Caco-2 (cell line): ENCODE measurements around the gene DIP2A. TPM values are rescaled to one million over a fixed set of nuclear protein-coding genes. Genes with fewer than 3 reads are reported as not detected.

Experiments used
- BruUV-seq: library from RNA; stranded (reverse); fragments of 400-500 nt; replicated peaks from 2 replicates; lab custom pipeline; 2021; lab: Mats Ljungman, UMichigan
- CTCF ChIA-PET: fragments of 300-600 bp; sonication (Branson Sonifier 250); formaldehyde crosslinking; loops from one replicate; lab custom pipeline; 2022; ENCODE audit warnings: antibody characterized with exemption; lab: Charles Lee
- POLR2A ChIA-PET: fragments of 300-600 bp; sonication (Branson Sonifier 250); formaldehyde crosslinking; loops from one replicate; lab custom pipeline; 2022; ENCODE audit warnings: antibody characterized with exemption; lab: Charles Lee
- DNase-seq, 2 experiments: peaks; one replicate each; pipeline versions ENCODE4 v3.0.0 to v3.0.0-alpha.2; 2020 to 2022
- H3K27me3 ChIP-seq: replicated peaks from 2 replicates; pipeline ENCODE4 v1.6.0; 2011; ENCODE audit warnings: low read length; ENCODE audit not compliant: control insufficient read depth, insufficient read depth
- H3K36me3 ChIP-seq: 2 replicates; pipeline ENCODE4 v1.5.1; 2011; ENCODE audit warnings: low read length; ENCODE audit not compliant: control insufficient read depth, insufficient read depth
- H3K4me1 ChIP-seq: fragments of 250-450 bp; sonication (Bioruptor Pico); 2 replicates; pipeline ENCODE4 v1.5.1; 2020; ENCODE audit warnings: mild to moderate bottlenecking
- H3K4me3 ChIP-seq: 2 replicates; pipeline ENCODE4 v1.5.1; 2011; ENCODE audit warnings: low read depth, mild to moderate bottlenecking, control low read depth, low read length
- H3K9me3 ChIP-seq: fragments of 250-450 bp; sonication (Bioruptor Pico); 2 replicates; pipeline ENCODE4 v1.5.1; 2020; ENCODE audit warnings: mild to moderate bottlenecking, moderate library complexity
- H3K27ac Mint-ChIP-seq: one replicate; pipeline ENCODE4 v1.8.0; 2022; ENCODE audit warnings: mixed read lengths; ENCODE audit not compliant: unreplicated experiment
- H3K27me3 Mint-ChIP-seq: one replicate; pipeline ENCODE4 v1.8.0; 2022; ENCODE audit warnings: mixed read lengths; ENCODE audit not compliant: insufficient read depth, unreplicated experiment
- H3K36me3 Mint-ChIP-seq: one replicate; pipeline ENCODE4 v1.8.0; 2022; ENCODE audit warnings: mild to moderate bottlenecking, mixed read lengths; ENCODE audit not compliant: insufficient read depth, unreplicated experiment
- H3K4me1 Mint-ChIP-seq: one replicate; pipeline ENCODE4 v1.8.0; 2022; ENCODE audit warnings: low read depth, mixed read lengths; ENCODE audit not compliant: unreplicated experiment
- H3K4me3 Mint-ChIP-seq: one replicate; pipeline ENCODE4 v1.8.0; 2022; ENCODE audit warnings: mild to moderate bottlenecking, moderate library complexity, mixed read lengths; ENCODE audit not compliant: unreplicated experiment
- H3K9me3 Mint-ChIP-seq: one replicate; pipeline ENCODE4 v1.8.0; 2022; ENCODE audit warnings: mixed read lengths; ENCODE audit not compliant: unreplicated experiment
- CTCF ChIP-seq, 2 experiments: fragments of 200-600 bp in 1 of 2; IDR thresholded peaks; 1 replicate in 1 of 2; 2 replicates in 1 of 2; pipeline versions ENCODE4 v1.5.1 to v1.8.0; 2011 to 2022; ENCODE audit warnings: antibody characterized with exemption in 1 of 2, control low read depth in 1 of 2, inconsistent platforms in 1 of 2, low read depth in 1 of 2, low read length in 1 of 2, mild to moderate bottlenecking in 1 of 2, moderate library complexity in 1 of 2; ENCODE audit not compliant: insufficient read depth in 1 of 2, severe bottlenecking in 1 of 2, unreplicated experiment in 1 of 2
- intact Hi-C: fragments of 100-400 bp; cut with micrococcal nuclease; formaldehyde crosslinking; loops from one replicate; pipeline ENCODE4 v1.10.0; 2022; ENCODE audit not compliant: unreplicated experiment
- total RNA-seq: library from RNA; stranded (reverse); gene quantifications from 2 replicates; pipeline ENCODE4 v1.2.3, GENCODE V29; 2022

Gene DIP2A
- total RNA-seq, 1 experiment from 2014 or later: 44.6 TPM

- POLR2A ChIA-PET: no interaction called here
- H3K27me3 Mint-ChIP-seq: no peaks in the 10 kb centered on the region
These were observed 69.1 kb downstream of the DIP2A start for GRCh38 chr21:46527801-46528200.

GRCh38 chr21:46532080-46532479 lies 73.4 kb downstream of the DIP2A start:
- Mint-ChIP-seq H3K27ac (no peak overlapping the region), H3K9me3 (no peaks in the 10 kb centered on the region), H3K36me3 (peaks cover 40% of the 10 kb centered on the region), H3K27me3 (no peaks in the 10 kb centered on the region), H3K4me3 (no peak overlapping the region), H3K4me1 (no peaks in the 10 kb centered on the region)
- peaks cover 3% of the 10 kb centered on the region for H3K36me3 ChIP-seq
- no peak overlapping the region for H3K4me3 ChIP-seq
- H3K27me3 ChIP-seq: no peaks in the 10 kb centered on the region
- H3K9me3 ChIP-seq: no peaks in the 10 kb centered on the region
- H3K4me1 ChIP-seq: no peaks in the 10 kb centered on the region
- intact Hi-C loops: no loop called here
- no peak for DNase-seq
- POLR2A ChIA-PET: no interaction called here
- CTCF ChIA-PET: no interaction called here
- no TSS peak for BruUV-seq
- no peak for TF ChIP-seq CTCF (IDR thresholded peaks at IDR 0.05; ENCODE audit: insufficient read depth in 1 of 2, low read depth in 1 of 2, low read length in 1 of 2, severe bottlenecking in 1 of 2, unreplicated experiment in 1 of 2)

More at GRCh38 chr21:46527801-46528200, 69.1 kb downstream of the DIP2A start:
- TF ChIP-seq CTCF (IDR thresholded peaks at IDR 0.05; ENCODE audit: insufficient read depth in 1 of 2, low read depth in 1 of 2, low read length in 1 of 2, severe bottlenecking in 1 of 2, unreplicated experiment in 1 of 2): no peak
- no TSS peak for BruUV-seq
- intact Hi-C loops: no loop called here
- CTCF ChIA-PET: no interaction called here
- no peak overlapping the region for H3K27ac Mint-ChIP-seq
- H3K4me3 ChIP-seq: no peak overlapping the region
- H3K4me3 Mint-ChIP-seq: no peak overlapping the region
- H3K9me3 ChIP-seq: no peaks in the 10 kb centered on the region
- no peaks in the 10 kb centered on the region for H3K4me1 ChIP-seq
- H3K4me1 Mint-ChIP-seq: no peaks in the 10 kb centered on the region
- no peaks in the 10 kb centered on the region for H3K9me3 Mint-ChIP-seq
- 0 out of 2 replicates have a peak, but pooled peaks cover 1% of the 10 kb centered on the region for H3K36me3 ChIP-seq
- H3K27me3 ChIP-seq: no peaks in the 10 kb centered on the region
- no peak for DNase-seq
- H3K36me3 Mint-ChIP-seq: peaks cover 32% of the 10 kb centered on the region

GRCh38 chr21:46537026-46537425 lies 78.3 kb downstream of the DIP2A start:
- no peak overlapping the region for H3K27ac Mint-ChIP-seq
- intact Hi-C loops: no loop called here
- H3K9me3 ChIP-seq: no peaks in the 10 kb centered on the region
- no peak overlapping the region for H3K4me3 ChIP-seq
- H3K27me3 Mint-ChIP-seq: no peaks in the 10 kb centered on the region
- no peaks in the 10 kb centered on the region for H3K4me1 ChIP-seq
- DNase-seq: no peak
- H3K9me3 Mint-ChIP-seq: no peaks in the 10 kb centered on the region
- no peaks in the 10 kb centered on the region for H3K27me3 ChIP-seq
- H3K36me3 ChIP-seq: peaks cover 2% of the 10 kb centered on the region
- no peak for TF ChIP-seq CTCF (IDR thresholded peaks at IDR 0.05; ENCODE audit: insufficient read depth in 1 of 2, low read depth in 1 of 2, low read length in 1 of 2, severe bottlenecking in 1 of 2, unreplicated experiment in 1 of 2)
- BruUV-seq: no TSS peak
- CTCF ChIA-PET: no interaction called here
- no peaks in the 10 kb centered on the region for H3K4me1 Mint-ChIP-seq
- no peak overlapping the region for H3K4me3 Mint-ChIP-seq
- POLR2A ChIA-PET: no interaction called here
- H3K36me3 Mint-ChIP-seq: peaks cover 56% of the 10 kb centered on the region
